Esophagus (tissue), 2 donors: ENCODE results near the gene GYS2. TPM values are rescaled to one million over a fixed set of nuclear protein-coding genes. Genes with fewer than 3 reads are reported as not detected.
A peak's percentile ranks its signal among the peaks of the same experiment; 100 is the strongest.

Source experiments
- H3K27ac ChIP-seq, 2 donors: one replicate each; pipeline ENCODE4 v1.5.1; 2013; ENCODE audit warnings: low read depth in 2 of 2, mild to moderate bottlenecking in 2 of 2, inconsistent platforms in 1 of 2, low read length in 1 of 2, moderate library complexity in 1 of 2
- H3K27me3 ChIP-seq, 2 donors: one replicate each; pipeline ENCODE4 v1.6.1; 2013; ENCODE audit warnings: low read length in 2 of 2, control low read depth in 1 of 2, mild to moderate bottlenecking in 1 of 2; ENCODE audit not compliant: insufficient read depth in 2 of 2, control insufficient read depth in 1 of 2
- H3K36me3 ChIP-seq, 2 donors: one replicate each; pipeline ENCODE4 v1.6.1; 2013; ENCODE audit warnings: low read length in 1 of 2; ENCODE audit not compliant: control insufficient read depth in 2 of 2, insufficient read depth in 2 of 2
- H3K4me1 ChIP-seq, 2 donors: one replicate each; pipeline ENCODE4 v1.6.1; 2013; ENCODE audit warnings: low read length in 1 of 2; ENCODE audit not compliant: control insufficient read depth in 2 of 2, insufficient read depth in 2 of 2
- H3K4me3 ChIP-seq, 2 donors: one replicate each; pipeline ENCODE4 v1.5.1; 2013; ENCODE audit warnings: low read length in 2 of 2, mild to moderate bottlenecking in 2 of 2, low read depth in 1 of 2, moderate library complexity in 1 of 2
- H3K9me3 ChIP-seq, 2 donors: one replicate each; pipeline ENCODE4 v1.6.1; 2013; ENCODE audit warnings: mild to moderate bottlenecking in 2 of 2, low read depth in 1 of 2, low read length in 1 of 2, moderate library complexity in 1 of 2; ENCODE audit not compliant: control insufficient read depth in 2 of 2, insufficient read depth in 1 of 2
- WGBS, 2 donors: extraction: QIAGEN DNeasy Blood & Tissue Kit; methylation state at CpG; one replicate each; pipeline ENCODE4 v1.1.7; 2013; 5-methylcytosine and 5-hydroxymethylcytosine counted together
- polyA plus RNA-seq, 2 donors: library from polyadenylated mRNA; stranded (reverse); fragments of 200-250 nt; gene quantifications; one replicate each; pipeline ENCODE4 v1.2.3, GENCODE V29; 2013
- donor health status: healthy with polysubstance abuse.
- donor health status: Bipolar disorder and iron deficiency.

GYS2 gene
- polyA plus RNA-seq, 2 donors, result 4.7 to 12.2 TPM

DNA sequence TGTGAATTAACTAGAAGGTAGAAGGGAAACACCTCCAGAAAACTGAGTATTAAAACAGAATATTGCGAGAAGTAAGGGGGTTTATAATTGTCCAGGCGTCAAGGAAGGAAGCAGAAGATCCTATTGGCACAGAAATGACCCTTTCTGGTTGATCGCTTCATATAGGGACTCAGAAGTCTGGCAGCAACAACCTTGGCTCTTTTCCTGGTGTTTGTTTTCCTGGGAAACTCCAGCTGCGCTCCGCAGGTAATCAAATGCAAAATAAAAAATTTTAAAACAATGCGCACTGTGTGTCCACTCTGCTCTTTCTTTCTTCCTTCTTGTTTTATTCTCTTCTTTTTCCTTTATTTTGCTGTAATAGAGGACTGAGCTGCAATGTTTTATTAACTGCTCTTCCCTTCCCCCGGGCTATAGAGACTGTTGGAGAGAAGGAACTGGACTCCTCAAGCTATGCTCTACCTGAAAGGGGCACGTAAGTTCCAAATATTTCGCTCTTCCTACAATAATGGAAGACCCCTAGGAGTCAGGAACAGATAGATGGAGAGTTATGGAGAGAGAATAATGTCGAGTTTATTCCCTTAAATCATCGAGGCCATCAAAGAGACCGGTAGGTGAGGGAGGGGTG is 77.8 kb downstream of the GYS2 start:
- Histone ChIP-seq H3K4me1 (peaks cover 0 to 2% of the 10 kb centered on the region in 2 donors), H3K9me3 (no peaks in the 10 kb centered on the region), H3K27me3 (peaks cover 2% of the 10 kb centered on the region in 2 donors), H3K36me3 (no peaks in the 10 kb centered on the region), H3K4me3 (peak overlapping the region in 1 of 2 donors; percentile 49), H3K27ac (no peak overlapping the region)
- WGBS, 2 donors, result 33 to 41% methylated on average over 12 of the region's 12 CpGs

DNA sequence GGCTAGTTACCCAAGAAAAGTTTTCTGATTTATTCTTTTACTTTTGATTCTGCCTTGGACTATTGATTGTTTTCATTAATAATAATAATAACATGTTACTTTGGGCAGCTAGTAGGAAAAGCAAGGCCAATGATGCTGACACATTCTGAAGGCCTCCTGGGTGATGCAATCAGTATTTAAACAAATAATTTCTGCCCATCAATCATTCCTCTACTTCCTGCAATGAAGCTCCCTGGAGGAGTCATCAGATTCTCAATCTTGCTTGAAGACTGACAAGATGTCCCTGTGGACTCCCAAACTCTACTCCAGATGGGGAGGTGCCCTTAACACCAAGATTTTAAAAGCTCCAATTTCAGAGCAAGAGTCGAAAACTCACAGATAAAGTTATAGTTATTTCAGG is 78.6 kb downstream of the GYS2 start, which contains the start of gene SPX:
Gene SPX, plus strand, starts transcription at position 244 of the 400 bp plus-strand sequence. CDS start 177 bp downstream, outside the sequence.
- Histone ChIP-seq H3K27me3 (peaks cover 2% of the 10 kb centered on the region in 2 donors), H3K4me3 (peak within 1 kb of the TSS in 1 of 2 donors; percentile 49), H3K4me1 (peaks cover 0 to 2% of the 10 kb centered on the region in 2 donors), H3K27ac (no peak within 1 kb of the TSS), H3K9me3 (no peaks in the 10 kb centered on the region), H3K36me3 (no peaks in the 10 kb centered on the region)
- 88 to 96% methylated on average over 1 of the region's 1 CpG for WGBS, 2 donors

DNA sequence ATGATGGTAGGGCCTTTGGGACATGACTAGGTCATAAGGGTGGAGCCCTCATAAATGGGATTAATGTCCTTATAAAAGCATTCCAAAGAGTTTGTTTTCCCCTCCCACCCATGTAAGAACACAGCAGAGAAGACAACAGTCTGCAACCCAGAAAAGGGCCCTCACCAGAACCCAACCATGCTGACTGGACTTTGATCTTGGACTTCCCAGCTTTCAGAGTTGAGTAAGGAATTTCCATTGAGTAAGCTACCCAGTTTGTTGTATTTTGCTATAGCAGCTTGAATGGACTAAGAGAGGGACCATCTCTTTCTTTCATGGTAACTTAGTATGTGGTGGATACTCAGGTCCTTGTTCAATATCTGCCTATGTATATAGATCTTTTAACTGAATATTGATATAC is 81.5 kb downstream of the GYS2 start:
- Histone ChIP-seq H3K4me3 (no peak overlapping the region), H3K27me3 (no peaks in the 10 kb centered on the region), H3K9me3 (no peaks in the 10 kb centered on the region), H3K4me1 (peaks cover 0 to 2% of the 10 kb centered on the region in 2 donors), H3K27ac (no peak overlapping the region), H3K36me3 (no peaks in the 10 kb centered on the region)

DNA sequence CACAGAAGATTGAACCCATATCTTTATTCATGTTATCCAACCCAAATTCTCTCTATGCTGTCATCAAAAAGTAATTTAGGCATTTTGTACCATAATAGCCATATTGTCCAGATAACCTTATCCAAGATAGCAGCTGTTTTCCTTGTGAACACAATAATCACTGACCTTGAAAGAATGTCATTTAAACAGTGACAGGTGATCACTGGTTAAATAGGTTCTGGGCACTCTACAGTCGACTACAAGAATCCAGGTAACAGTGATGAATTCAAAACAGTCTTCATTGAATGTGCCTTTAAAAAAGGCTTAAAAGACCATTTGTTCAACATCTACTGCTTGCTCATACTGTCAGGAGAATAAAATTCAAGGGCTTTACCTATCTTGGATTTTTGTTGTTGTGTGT is 83.1 kb downstream of the GYS2 start:
- WGBS, 2 donors, result 38 to 56% methylated on average over 1 of the region's 1 CpG
- Histone ChIP-seq H3K27me3 (no peaks in the 10 kb centered on the region), H3K4me1 (no peaks in the 10 kb centered on the region), H3K27ac (no peak overlapping the region), H3K9me3 (no peaks in the 10 kb centered on the region), H3K36me3 (no peaks in the 10 kb centered on the region), H3K4me3 (no peak overlapping the region)

DNA sequence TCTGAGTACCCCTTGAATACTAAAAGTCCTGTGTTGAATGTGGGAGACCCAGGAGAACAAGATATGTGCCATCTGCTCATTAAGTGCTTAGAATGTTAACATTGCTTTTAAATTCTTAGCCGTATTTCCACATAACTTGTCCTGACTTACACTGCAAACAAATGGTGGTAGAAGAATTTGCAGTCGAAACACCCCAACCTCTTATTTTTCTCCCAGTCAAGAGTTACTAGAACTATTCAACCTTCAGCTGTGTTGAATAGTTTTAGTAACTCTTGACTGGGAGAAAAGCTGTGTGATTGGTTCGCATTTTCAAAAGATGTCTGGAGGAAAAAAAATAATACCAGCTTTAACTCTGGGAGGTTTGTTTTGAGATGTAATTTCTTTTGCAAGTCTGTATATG is 86.2 kb downstream of the GYS2 start:
- WGBS, 2 donors, result 80 to 82% methylated on average over 3 of the region's 3 CpGs
- no peak overlapping the region for H3K4me3 ChIP-seq
- H3K9me3 ChIP-seq, result no peaks in the 10 kb centered on the region
- H3K27me3 ChIP-seq, result no peaks in the 10 kb centered on the region
- H3K4me1 ChIP-seq, result no peaks in the 10 kb centered on the region
- H3K27ac ChIP-seq, result no peak overlapping the region
- peaks cover 2 to 4% of the 10 kb centered on the region in 2 donors for H3K36me3 ChIP-seq

DNA sequence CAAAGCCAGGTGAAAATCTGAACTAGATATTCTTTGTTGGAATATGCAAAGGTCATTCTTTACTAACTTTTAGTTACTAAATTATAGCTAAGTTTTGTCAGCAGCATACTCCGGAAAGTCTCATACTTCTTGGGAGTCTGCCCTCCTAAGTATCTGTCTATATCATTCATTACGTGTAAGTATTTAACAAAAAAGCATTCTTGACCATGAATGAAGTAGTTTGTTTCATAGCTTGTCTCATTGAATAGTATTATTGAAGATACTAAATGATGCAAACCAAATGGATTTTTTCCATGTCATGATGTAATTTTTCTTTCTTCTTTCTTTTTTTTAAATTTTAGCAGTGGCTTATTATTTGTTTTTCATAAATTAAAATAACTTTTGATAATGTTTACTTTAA is 88.4 kb downstream of the GYS2 start:
- Histone ChIP-seq H3K27ac (no peak overlapping the region), H3K9me3 (no peaks in the 10 kb centered on the region), H3K4me1 (no peaks in the 10 kb centered on the region), H3K27me3 (no peaks in the 10 kb centered on the region), H3K36me3 (peaks cover 2 to 4% of the 10 kb centered on the region in 2 donors), H3K4me3 (no peak overlapping the region)
- 94% methylated on average over 2 of the region's 2 CpGs for WGBS, 2 donors

DNA sequence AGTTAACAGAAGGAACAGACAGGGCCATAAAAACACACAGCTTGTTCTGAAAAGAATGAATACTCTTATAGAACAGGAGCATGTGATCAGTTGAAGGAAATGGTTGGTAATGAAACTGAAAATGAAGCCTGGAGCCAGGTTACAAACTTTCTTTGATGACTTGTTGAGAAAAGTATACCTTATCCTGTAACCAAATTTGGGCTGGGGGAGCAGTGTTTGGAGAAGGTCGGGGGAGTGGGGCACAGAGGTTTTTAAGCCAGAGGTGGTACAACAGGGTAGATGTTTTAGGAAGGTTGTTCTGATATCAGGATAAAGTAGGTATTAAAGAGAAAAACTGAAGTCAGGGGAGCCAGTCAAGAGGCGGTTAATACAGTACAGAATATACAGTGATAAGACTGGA is 94.9 kb downstream of the GYS2 start:
- Histone ChIP-seq H3K9me3 (no peaks in the 10 kb centered on the region), H3K27ac (no peak overlapping the region), H3K36me3 (peaks cover 0 to 4% of the 10 kb centered on the region in 2 donors), H3K4me3 (no peak overlapping the region), H3K27me3 (no peaks in the 10 kb centered on the region), H3K4me1 (no peaks in the 10 kb centered on the region)
- 39 to 42% methylated on average over 2 of the region's 2 CpGs for WGBS, 2 donors

DNA sequence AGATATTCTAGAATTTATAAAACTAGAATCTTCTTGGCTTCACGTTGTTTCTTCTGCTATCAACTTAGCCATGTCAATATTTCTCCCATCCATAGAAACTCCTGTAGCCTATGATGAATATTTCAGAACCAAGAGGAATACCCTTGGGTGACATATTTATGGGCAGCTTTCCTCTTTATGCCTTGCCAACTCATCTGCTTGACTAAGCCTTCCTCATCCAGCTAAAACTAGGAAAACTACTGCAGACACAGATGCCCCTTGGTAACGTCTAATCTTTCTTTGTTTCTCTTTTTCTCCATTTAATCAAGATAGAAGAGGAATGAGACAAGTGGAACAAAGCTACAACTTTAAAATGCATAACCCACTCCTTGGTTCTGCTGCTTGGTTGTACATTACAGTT is 96.8 kb downstream of the GYS2 start:
- no peaks in the 10 kb centered on the region for H3K36me3 ChIP-seq
- 73 to 83% methylated on average over 2 of the region's 2 CpGs for WGBS, 2 donors
- no peaks in the 10 kb centered on the region for H3K27me3 ChIP-seq
- H3K9me3 ChIP-seq, result no peaks in the 10 kb centered on the region
- peaks cover 0 to under 1% of the 10 kb centered on the region in 2 donors for H3K4me1 ChIP-seq
- no peak overlapping the region for H3K27ac ChIP-seq
- H3K4me3 ChIP-seq, result no peak overlapping the region

DNA sequence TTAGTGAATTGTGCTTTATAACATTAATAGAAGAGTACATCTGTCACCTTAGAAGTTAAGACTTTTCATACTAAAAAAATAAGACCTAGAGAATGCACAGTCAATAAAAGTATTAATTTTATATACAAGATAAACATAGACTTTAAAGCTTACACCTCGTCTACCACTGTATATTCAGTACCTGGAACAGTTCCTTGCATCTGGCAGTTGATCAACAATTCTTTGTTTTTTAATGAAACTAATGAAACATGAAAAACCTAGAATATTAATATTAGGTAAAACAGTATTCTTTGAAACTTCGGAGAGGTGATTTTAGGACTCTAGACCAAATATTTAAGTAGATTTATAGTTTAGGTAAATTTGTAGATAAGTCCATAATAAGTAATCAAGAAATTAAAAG is 98.8 kb downstream of the GYS2 start:
- Histone ChIP-seq H3K36me3 (no peaks in the 10 kb centered on the region), H3K4me1 (peaks cover 0 to 5% of the 10 kb centered on the region in 2 donors), H3K27me3 (no peaks in the 10 kb centered on the region), H3K9me3 (no peaks in the 10 kb centered on the region), H3K4me3 (no peak overlapping the region), H3K27ac (no peak overlapping the region)
- 47 to 55% methylated on average over 2 of the region's 2 CpGs for WGBS, 2 donors

DNA sequence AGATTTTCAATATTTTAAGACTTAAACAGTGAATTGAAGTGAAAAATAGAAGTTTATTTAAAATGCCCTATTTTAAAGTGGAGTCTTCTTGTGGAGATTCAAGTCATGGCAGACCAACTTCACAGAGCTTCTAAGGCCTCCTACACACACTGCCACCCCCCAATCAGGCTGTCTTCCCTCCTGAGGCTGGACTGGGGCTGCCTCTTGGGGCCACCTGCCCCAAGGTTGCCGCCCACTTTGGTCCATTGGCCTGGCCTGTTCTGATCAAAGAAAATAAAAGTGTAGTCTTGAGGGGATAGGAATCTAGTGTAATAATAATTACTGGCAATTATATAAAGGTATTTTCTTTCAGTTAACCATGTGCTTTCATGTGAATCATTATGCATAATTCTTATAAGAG is 101.8 kb downstream of the GYS2 start:
- Histone ChIP-seq H3K27me3 (no peaks in the 10 kb centered on the region), H3K4me1 (peaks cover 0 to 6% of the 10 kb centered on the region in 2 donors), H3K36me3 (no peaks in the 10 kb centered on the region), H3K4me3 (peak overlapping the region in 1 of 2 donors; percentile 96), H3K27ac (no peak overlapping the region), H3K9me3 (no peaks in the 10 kb centered on the region)
- 69 to 85% methylated on average over 1 of the region's 1 CpG for WGBS, 2 donors
